ENCODE data around the gene EHBP1. TPM values are rescaled to one million over a fixed set of nuclear protein-coding genes. Genes with fewer than 3 reads are reported as not detected.

The EHBP1 gene
- total RNA-seq, 1 experiment from 2014 or later, result 32.1 TPM

- DNase-seq (ENCODE audit: low spot score), result no peak
- ChIA-PET CTCF (no interaction called here), POLR2A (ENCODE audit: low non-redundant PET) (no interaction called here)
- no peak overlapping the region for H3K4me3 ChIP-seq (ENCODE audit: low read depth, low read length, poor library complexity, severe bottlenecking)
- intact Hi-C loops (cut with micrococcal nuclease; ENCODE audit: unreplicated experiment), result no loop called here
- peaks cover 13% of the 10 kb centered on the region for H3K4me1 ChIP-seq (ENCODE audit: insufficient read depth, low read length, poor library complexity, severe bottlenecking)
- no peaks in the 10 kb centered on the region for H3K9me3 ChIP-seq (ENCODE audit: low read depth, low read length, poor library complexity, severe bottlenecking)
- H3K27me3 ChIP-seq (replicated peaks; ENCODE audit: insufficient read depth, low read depth, low read length, poor library complexity), result no peaks in the 10 kb centered on the region
- TF ChIP-seq EZH2 (IDR thresholded peaks at IDR 0.05; ENCODE audit: borderline replicate concordance, low read depth, low read length, poor library complexity, severe bottlenecking), result no peak
- TF ChIP-seq CTCF (conservative IDR thresholded peaks at IDR 0.05; ENCODE audit: low read depth, low read length), result no peak
- no TSS peak for BruUV-seq (replicated peaks)
- H3K27ac ChIP-seq (ENCODE audit: low read depth, low read length, poor library complexity, severe bottlenecking), result no peak overlapping the region
- no peaks in the 10 kb centered on the region for H3K36me3 ChIP-seq (ENCODE audit: insufficient read depth, low read length, poor library complexity, severe bottlenecking)
Observed at GRCh38 chr2:62826141-62826540, 120.6 kb downstream of the EHBP1 start.

GRCh38 chr2:62826953-62827675, 121.6 kb downstream of the EHBP1 start:
- Histone ChIP-seq H3K9me3 (ENCODE audit: low read depth, low read length, poor library complexity, severe bottlenecking) (no peaks in the 10 kb centered on the region), H3K4me1 (ENCODE audit: insufficient read depth, low read length, poor library complexity, severe bottlenecking) (peaks cover 13% of the 10 kb centered on the region), H3K27me3 (replicated peaks; ENCODE audit: insufficient read depth, low read depth, low read length, poor library complexity) (no peaks in the 10 kb centered on the region), H3K4me3 (ENCODE audit: low read depth, low read length, poor library complexity, severe bottlenecking) (no peak overlapping the region), H3K36me3 (ENCODE audit: insufficient read depth, low read length, poor library complexity, severe bottlenecking) (no peaks in the 10 kb centered on the region), H3K27ac (ENCODE audit: low read depth, low read length, poor library complexity, severe bottlenecking) (no peak overlapping the region)
- POLR2A ChIA-PET (ENCODE audit: low non-redundant PET), result no interaction called here
- no peak for DNase-seq (ENCODE audit: low spot score)
- CTCF ChIA-PET, result no interaction called here
- no peak for TF ChIP-seq EZH2 (IDR thresholded peaks at IDR 0.05; ENCODE audit: borderline replicate concordance, low read depth, low read length, poor library complexity, severe bottlenecking)
- TF ChIP-seq CTCF (conservative IDR thresholded peaks at IDR 0.05; ENCODE audit: low read depth, low read length), result no peak
- BruUV-seq (replicated peaks), result no TSS peak
- intact Hi-C loops (cut with micrococcal nuclease; ENCODE audit: unreplicated experiment), result no loop called here

- no peak overlapping the region for H3K4me3 ChIP-seq (ENCODE audit: low read depth, low read length, poor library complexity, severe bottlenecking)
- H3K9me3 ChIP-seq (ENCODE audit: low read depth, low read length, poor library complexity, severe bottlenecking), result no peaks in the 10 kb centered on the region
- TF ChIP-seq EZH2 (IDR thresholded peaks at IDR 0.05; ENCODE audit: borderline replicate concordance, low read depth, low read length, poor library complexity, severe bottlenecking), result no peak
- TF ChIP-seq CTCF (conservative IDR thresholded peaks at IDR 0.05; ENCODE audit: low read depth, low read length), result no peak
- BruUV-seq (replicated peaks), result no TSS peak
- H3K27ac ChIP-seq (ENCODE audit: low read depth, low read length, poor library complexity, severe bottlenecking), result no peak overlapping the region
- H3K27me3 ChIP-seq (replicated peaks; ENCODE audit: insufficient read depth, low read depth, low read length, poor library complexity), result no peaks in the 10 kb centered on the region
- CTCF ChIA-PET, result no interaction called here
- no peaks in the 10 kb centered on the region for H3K4me1 ChIP-seq (ENCODE audit: insufficient read depth, low read length, poor library complexity, severe bottlenecking)
- intact Hi-C loops (cut with micrococcal nuclease; ENCODE audit: unreplicated experiment), result no loop called here
- H3K36me3 ChIP-seq (ENCODE audit: insufficient read depth, low read length, poor library complexity, severe bottlenecking), result no peaks in the 10 kb centered on the region
- POLR2A ChIA-PET (ENCODE audit: low non-redundant PET), result no interaction called here
- no peak for DNase-seq (ENCODE audit: low spot score)
Observed at GRCh38 chr2:62831729-62832128, 126.2 kb downstream of the EHBP1 start.
